ENCODE results near the gene RPS16.

The RPS16 gene

DNA sequence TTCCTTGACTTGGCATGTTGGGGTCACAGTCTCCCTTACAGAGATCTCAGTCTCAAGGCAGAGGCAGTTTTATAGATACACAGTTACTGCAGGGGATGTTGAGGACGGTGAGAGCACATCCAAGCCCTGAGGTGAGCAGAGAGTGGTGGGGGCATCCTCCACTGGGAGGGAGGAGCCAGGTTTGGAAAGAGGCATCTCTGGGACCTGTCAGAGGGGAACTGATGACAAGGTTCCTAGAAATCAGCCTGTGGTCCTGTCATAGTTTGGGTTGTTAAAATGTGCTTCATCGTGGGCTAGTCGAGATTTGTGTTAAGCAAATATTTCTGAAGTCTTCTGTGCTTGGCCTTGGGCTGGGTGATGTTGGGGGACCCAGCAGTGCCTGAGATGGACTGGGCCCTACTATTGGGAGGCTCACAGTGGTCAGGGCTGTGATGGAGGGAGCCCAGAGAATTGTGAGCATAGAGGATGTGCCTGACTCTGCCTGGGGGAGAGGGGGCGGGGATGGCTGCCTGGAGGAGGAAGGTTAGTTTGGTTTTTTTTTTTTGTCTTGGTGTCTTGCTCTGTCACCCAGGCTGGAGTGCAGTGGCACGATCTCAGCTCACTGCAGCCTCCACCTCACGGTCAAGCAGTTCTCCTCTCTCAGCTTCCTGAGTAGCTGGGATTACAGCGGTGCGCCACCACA, 13.5 kb upstream of the RPS16 start:
- DNase-seq (ENCODE audit: low read depth): no peak

DNA sequence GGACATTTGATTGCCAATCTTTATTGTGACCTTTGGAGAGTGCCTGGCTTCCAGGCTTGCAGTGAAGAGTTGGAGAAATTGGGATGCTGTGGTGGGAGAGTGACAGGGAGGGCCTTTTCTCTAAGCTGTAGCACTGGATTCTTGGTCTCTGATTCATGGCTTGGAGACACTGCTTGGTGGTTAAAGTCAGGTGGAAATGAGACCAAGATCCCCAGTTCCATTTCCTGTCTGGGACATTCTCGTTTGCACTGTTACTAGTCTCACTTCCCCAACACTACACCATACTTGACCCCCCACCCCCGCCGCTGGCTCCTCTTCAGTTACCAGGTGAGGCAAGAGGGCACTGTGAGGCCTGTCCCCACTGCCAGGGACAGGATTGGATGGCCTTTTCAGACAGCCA, 12.5 kb upstream of the RPS16 start:
- DNase-seq (ENCODE audit: low read depth): no peak

DNA sequence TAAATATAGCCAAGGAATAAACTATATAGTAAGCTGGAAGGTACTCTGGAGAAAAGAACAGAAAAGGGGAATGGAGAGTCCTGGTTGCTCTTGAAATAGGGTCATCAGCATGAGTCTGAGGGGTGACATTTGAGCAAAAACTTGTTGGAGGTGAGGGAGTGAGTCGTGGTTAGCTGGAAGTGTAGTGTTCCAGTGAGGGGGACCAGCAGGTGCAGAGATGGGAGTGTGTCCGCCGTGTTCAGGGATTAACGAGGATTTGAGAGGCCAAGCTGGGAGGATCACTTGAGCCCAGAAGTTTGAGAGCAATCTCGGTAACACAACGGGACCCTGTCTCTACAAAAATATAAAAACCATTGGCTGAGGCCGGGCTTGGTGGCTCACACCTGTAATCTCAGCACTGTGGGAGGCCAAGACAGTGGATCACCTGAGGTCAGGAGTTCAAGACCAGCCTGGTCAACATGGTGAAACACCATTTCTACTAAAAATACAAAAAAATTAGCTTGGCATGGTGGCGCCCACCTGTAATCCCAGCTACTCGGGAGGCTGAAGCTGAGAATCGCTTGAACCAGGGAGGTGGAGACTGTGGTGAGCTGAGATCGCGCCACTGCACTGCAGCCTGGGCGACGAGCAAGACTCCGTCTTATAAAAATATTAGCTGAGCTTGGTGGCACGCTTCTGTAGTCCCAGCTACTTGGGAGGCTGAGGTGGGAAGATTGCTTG, 10.8 kb upstream of the RPS16 start:
- DNase-seq (ENCODE audit: low read depth): no peak

DNA sequence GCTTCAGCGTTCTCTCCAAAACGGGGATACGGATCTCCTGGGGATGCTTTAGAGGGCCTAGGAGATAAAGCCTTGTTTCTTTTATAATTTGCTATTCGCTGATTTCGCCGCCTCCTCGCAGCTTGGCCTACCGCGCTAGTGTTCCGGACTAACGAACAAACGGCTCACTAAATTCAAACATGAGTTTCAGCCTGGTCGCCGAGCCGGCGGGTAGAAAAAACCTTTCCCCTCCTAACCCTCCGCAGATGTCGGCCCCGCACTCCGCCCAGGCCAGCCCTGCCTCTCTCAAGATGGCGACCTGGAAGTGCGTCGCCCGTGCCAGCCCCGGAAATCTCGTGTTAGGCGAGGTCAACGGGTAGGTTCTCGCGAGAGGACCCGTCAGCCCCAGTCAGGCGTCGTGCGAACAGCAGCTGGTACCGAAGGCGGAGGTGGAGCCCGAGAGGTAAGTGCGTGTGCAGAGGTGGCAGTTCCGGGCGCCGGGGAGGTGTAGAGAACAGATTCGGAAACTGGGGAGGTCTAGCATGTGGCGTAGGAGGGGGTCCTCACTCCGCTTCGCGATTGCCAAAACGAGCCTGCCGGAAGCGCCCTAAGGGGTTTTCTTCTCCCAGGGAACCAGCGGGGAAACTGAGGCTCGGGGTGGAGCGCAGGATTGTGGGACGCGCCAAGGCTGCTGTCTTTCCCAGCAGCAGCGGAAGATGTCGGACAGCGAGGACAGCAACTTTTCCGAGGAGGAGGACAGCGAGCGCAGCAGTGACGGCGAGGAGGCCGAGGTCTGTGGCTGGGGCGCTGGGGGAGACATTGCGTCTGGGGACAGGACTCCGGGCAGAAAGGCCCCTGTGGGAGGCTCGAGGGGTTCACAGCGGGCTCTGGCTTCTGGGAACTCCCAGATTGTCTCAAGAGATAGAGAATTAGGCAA, 9.7 kb upstream of the RPS16 start, which contains the start of gene SUPT5H:
TSS of gene SUPT5H (plus strand) at position 387 of the 916 bp plus-strand sequence. CDS start at position 696, 309 bp downstream.
- DNase-seq (ENCODE audit: low read depth): peak; percentile 97

DNA sequence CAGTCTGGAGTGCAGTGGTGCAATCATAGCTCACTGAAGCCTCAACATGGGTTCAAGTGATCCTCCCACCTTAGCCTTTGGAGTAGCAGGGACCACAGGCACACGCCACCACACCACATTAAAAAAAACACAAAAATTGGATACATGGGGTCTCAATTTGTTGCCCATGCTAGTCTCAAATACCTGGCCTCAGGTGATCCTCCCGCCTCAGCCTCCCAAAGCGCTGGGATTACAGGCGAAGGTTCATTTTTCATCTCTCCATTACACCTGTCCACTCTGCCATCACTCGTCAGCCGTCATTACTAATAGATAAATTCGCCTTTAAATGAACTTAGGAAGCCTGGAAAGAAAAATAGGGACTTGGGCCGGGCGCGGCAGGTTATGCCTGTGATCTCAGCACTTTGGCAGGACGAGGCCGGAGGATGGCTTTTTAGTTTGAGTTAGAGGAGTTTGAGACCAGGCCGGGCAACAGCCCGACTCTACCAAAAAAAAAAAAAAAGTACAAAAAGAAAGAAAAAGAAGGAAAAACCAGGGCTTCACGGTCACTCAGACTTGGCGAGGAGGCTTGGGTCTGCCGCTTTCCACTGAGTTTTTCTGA, 8.9 kb upstream of the RPS16 start:
- no peak for DNase-seq (ENCODE audit: low read depth)

DNA sequence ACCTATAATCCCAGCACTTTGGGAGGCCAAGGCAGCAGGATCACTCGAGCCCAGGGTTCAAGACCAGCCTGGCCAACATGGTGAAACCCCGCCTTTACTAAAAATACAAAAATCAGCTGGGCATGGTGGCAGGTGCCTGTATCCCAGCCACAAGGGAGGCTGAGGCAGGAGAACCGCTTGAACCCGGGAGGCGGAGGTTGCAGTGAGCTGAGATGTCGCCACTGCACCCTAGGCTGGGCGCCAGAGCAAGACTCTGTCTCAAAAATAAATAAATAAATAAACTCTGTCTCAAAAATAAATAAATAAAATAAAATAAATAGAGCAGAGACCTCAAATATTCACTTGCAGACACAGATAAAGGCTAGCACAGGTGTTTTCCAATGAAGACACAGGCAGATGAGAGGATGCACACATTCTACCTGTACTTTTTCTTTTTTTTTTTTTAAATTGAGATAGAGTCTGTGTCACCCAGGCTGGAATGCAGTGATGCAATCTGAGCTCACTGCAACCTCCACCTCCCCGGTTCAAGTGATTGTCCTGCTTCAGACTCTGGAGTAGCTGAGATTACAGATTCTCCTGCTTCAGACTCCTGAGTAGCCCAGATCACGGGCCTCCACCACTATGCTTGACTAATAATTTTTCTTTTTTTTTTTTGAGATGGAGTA, 2.7 kb upstream of the RPS16 start:
- DNase-seq (ENCODE audit: low read depth): no peak

DNA sequence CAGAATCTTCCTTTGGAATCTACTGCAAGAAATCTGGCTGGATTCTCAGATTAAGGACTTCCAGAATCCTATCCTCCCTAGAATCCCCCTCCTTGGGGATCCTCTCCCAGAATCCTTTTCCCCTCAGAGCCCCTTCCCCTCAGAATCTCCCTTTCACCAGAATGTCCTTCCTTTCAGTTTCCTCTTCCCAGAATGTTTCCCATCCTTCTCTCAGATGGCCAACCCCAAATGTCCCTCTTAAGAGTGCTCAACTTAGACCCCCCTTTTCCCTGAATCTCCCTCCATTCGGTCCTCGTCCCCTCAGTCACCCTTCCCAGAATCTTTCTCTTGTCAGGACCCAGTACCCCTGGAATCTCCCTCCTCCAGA, 584 bp upstream of the RPS16 start:
- DNase-seq (ENCODE audit: low read depth): no peak

DNA sequence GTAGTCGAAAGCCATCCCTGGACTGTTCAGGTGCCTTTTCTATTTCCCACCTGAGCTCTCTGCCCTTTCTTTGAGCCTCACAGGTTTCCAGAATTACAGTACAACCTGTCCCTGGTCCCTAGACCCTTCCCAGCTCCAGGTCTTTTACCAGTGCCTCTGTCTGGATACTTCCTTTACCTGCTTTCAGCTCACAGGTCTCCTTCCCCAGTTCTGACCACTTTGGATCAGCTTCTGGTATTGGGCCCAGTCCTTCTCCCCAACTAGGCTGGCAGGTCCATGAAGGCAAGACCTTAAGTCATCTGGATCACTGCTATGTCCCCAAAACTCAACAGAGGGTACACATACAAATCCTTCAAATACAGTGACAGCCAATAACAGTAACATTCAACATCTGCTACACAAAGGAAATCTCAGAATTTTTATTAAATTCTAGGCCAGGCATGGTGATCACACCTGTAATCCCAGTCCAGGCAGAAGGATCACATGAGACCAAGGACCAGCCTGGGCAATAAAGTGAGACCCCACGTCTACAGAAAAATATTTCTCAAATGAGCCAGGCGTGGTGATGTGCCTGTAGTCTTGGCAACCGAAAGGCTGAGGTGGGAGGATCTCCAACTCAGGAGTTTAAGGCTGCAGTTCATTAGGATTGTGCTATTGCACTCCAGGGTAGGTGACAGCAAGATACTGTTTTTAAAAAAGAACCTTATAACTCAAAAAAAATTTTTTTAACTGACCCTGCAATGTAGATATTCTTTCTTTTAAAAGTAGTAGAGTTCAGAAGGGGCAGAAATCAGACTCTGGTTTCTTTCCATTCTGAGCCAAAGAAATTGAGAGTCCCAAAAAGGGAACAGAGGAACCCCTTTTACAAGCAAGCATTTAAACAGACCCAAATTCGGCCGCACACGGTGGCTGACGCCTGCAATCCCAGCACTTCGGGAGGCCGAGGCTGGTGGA, 1.3 kb downstream of the RPS16 start:
- no peak for DNase-seq (ENCODE audit: low read depth)

DNA sequence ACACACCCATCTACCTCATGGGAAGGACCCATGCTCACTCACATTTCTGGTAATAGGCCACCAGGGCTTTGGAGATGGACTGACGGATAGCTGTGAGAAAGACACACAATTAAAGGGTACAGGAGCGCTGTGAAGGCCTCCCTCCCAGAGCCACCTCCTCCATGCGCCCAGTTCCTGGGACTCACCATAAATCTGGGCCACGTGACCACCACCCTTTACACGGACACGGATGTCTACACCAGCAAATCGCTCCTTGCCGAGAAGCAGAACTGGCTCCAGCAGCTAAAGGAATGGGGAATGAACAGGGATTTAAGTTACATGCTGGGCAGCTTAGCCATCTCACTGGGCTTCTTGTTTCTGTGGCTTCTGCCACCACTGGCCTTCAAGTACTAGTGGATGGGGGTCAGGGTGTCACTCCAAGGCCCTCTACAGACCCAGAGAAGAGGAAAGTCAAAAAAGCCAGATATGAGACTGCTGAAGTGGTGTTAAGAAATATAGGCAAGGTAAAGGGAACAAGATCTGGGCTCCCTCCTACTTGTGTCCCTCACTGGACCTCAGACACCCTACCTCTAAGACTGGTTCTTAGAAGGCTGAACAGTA, 2.2 kb downstream of the RPS16 start:
- no peak for DNase-seq (ENCODE audit: low read depth)

DNA sequence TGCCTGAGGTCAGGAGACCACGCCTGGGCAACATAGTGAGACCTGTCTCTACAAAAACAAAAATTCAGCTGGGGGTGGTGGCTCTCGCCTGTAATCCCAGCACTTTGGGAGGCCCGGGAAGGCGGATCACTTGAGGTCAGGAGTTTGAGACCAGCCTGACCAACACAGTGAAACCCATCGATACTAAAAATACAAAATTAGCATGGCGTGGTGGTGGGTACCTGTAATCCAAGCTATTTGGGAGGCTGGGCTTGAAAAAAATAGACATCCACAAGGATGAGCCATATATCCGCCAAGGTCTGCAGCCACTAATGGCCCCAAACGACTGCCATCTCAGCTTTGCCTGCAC, 3.1 kb downstream of the RPS16 start:
- DNase-seq (ENCODE audit: low read depth): no peak

DNA sequence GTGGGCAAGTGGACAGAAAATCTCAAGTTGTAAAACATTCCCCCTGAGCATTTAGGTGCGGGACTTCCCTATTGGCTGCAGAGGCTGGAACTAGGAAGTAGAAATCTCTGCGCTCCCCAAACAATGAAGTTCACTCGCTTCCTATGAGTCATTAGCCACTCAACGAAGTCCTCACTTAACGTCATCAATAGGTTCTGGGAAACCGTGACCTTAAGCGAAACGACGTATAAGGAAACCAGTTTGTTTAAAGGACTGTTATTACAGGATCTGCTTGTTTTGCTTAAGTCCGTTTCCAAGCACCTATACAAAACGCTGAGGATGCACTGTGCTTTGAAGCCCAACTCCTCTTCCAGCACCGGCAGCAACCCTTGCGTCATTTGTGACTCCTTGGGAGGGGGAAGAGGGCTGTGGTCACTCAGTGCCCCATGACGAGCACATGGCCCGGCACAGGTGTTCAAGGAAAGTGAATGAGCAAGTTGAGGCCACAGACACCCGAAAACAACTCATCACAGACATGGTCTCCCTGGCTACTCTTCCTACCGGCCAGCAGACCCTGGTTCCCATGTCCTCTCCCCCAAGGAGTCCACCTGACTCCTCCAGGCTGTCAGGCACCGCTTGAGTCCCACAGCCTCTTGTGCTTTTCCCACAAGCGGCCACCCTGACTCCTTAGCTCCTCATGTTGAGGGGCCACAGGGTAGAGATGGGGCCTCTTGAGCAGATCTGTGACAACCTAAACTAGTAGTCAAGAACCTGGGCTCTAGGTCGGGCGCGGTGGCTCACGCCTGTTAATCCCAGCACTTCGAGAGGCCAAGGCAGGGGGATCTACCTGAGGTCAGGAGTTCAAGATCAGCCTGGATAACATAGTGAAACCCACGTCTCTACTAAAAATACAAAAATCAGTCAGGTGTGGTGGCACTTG, 4.8 kb downstream of the RPS16 start:
- DNase-seq (ENCODE audit: low read depth): peak; percentile 50

DNA sequence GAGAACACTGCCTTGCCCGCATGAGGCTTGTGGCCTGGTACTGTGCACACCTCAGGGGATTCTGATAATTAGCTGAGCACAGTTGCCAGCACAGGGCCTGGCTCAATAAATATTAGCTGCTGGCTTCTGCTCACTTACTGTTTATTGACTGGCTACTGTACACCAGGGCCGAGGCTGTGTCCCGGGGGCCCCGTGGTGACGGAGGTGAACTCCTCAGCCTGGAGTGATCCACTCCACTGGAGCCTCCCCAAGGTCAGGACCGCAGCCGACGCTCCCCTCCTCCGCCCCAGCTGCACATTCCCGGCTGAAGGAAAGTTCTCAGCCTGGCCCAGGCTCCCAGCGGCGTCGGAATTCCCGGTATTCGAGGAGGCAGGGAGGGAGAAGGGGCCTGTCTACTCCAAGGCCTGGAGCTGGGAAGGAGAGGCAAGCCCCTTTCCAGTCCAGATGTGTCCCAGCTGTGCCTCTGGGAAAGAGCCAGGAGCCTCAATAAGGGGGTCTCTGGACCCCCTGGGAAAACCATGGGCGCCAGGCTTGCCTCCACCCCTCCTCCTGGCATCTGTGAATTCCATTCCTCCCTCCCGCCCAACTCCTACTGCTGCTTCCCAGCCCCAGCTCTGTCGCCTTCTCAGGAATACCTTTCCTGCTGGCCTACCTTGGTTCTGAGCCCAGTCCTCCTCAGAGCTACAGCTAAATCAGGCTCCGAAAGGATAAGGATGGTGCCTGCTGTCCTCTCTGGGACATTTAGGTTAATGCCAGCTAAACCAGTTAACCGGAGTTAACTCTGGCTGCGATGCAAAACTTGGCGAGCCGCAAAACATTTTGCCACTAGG, 7.3 kb downstream of the RPS16 start:
- DNase-seq (ENCODE audit: low read depth): no peak

DNA sequence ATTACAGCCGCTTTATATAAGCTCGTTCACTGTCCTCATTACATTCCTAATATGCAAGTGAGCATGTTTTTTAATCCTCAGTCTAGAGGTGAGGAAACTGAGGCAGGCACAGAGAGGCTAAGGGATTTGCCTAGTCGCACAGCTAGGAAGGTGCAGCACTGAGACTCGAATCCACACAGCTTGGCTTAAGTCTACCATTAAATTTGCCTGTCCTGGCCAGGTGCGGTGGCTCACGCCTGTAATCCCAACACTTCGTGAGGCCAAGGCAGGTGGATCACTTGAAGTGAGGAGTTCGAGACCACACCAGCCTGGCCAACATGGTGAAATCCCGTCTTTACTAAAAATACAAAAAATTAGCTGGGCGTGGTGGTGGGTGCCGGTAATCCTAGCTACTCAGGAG, 8.0 kb downstream of the RPS16 start:
- no peak for DNase-seq (ENCODE audit: low read depth)

DNA sequence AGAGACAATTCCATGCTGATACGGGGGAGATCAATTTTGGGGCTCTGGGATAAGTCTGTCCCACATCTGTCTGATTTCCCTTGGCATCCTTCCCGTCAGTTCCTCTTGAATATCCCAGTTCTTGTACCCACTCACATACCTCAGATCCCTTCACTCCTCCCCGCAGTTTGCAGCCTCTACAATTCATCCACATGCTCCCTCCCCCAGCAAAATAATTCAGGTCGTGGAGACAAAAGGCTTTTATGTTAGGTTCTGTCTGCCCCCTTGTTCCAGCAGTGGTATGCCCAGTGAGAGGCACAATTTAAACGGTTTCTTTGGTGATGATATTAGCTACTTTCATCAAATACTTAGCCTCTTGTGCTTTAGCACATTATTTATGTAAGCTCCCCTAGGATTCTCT, 9.6 kb downstream of the RPS16 start:
- no peak for DNase-seq (ENCODE audit: low read depth)

DNA sequence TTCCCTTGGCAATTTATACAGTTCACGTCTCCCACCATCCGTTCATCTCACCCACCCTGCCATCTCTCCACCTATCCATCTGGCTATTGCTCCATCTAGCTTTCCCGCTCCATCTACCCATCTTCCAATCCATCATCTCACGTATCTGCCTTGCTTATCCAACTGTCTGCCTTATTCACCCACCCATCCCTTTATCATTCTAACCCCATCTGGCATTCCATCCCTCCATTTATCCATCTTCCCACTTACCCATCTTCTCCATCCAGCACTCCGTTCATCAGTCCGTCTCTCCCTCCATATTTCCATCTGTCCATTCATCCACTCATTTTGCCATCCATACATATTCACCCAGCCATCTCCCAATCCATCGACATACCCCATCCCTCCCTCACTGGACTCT, 10.0 kb downstream of the RPS16 start:
- no peak for DNase-seq (ENCODE audit: low read depth)

DNA sequence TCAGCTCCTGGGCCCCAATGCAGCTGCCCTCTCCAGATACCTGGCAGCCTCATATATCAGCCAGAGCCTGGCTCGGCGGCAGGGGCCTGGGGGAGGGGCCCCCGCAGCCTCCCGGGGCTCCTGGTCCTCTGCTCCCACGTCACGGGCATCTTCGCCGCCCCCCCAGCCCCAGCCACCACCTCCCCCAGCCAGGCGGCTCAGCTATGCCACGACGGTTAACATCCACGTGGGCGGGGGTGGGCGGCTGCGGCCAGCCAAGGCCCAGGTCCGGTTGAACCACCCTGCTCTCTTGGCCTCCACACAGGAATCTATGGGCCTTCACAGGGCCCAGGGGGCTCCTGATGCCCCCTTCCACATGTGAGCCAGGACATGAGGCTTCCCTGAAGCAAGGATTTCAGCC, 10.8 kb downstream of the RPS16 start:
- no peak for DNase-seq (ENCODE audit: low read depth)

DNA sequence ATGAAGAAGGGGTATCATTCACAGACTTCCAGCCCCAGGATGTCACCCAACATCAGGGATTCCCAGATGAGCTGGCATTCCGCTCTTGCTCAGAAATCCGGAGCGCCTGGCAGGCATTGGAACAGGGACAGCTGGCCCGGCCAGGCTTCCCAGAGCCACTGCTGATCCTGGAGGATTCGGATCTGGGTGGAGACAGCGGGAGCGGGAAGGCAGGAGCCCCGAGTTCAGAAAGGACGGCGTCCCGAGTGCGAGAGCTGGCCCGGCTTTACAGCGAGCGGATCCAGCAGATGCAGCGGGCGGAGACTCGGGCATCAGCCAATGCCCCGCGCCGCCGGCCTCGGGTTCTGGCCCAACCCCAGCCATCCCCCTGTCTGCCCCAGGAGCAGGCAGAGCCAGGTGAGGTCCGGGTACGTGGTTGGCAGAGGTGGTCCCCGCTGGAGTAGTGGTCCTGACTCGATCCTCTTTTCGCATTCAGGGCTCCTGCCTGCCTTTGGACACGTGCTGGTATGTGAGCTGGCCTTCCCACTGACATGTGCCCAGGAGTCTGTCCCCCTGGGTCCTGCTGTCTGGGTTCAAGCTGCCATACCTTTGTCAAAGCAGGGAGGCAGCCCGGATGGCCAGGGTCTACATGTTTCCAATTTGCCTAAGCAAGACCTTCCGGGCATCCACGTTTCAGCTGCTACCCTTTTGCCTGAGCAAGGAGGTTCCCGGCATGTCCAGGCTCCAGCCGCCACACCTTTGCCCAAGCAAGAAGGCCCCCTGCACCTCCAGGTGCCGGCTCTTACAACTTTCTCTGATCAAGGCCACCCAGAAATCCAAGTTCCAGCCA, 12.3 kb downstream of the RPS16 start:
- no peak for DNase-seq (ENCODE audit: low read depth)

All from T follicular helper cell (primary cell).